ENCODE results near the gene SEMA3C.

Gene SEMA3C

GRCh38 chr7:80752954-80753690, 165.7 kb downstream of the SEMA3C start:
- DNase-seq (ENCODE audit: low spot score), result no peak
- in situ Hi-C loops (cut with MboI; ENCODE audit: low pct_unique_long_range_greater_than_20kb, low sequenced_read_pairs, unreplicated experiment), result no loop called here
- no peak for TF ChIP-seq CTCF (IDR thresholded peaks at IDR 0.05; ENCODE audit: extremely low read depth, insufficient read depth, missing control alignments)

GRCh38 chr7:80749270-80749669, 169.6 kb downstream of the SEMA3C start:
- in situ Hi-C loops (cut with MboI; ENCODE audit: low pct_unique_long_range_greater_than_20kb, low sequenced_read_pairs, unreplicated experiment), result no loop called here
- no peak for DNase-seq (ENCODE audit: low spot score)
- no peak for TF ChIP-seq CTCF (IDR thresholded peaks at IDR 0.05; ENCODE audit: extremely low read depth, insufficient read depth, missing control alignments)

- no peak for TF ChIP-seq CTCF (IDR thresholded peaks at IDR 0.05; ENCODE audit: extremely low read depth, insufficient read depth, missing control alignments)
Measured at GRCh38 chr7:80748363-80749042, 170.3 kb downstream of the SEMA3C start.

GRCh38 chr7:80740778-80741545, 177.9 kb downstream of the SEMA3C start:
- in situ Hi-C loops (cut with MboI; ENCODE audit: low pct_unique_long_range_greater_than_20kb, low sequenced_read_pairs, unreplicated experiment), result no loop called here
- no peak for DNase-seq (ENCODE audit: low spot score)
- TF ChIP-seq CTCF (IDR thresholded peaks at IDR 0.05; ENCODE audit: extremely low read depth, insufficient read depth, missing control alignments), result no peak

More at GRCh38 chr7:80748363-80749042, 170.3 kb downstream of the SEMA3C start:
- DNase-seq (ENCODE audit: low spot score), result no peak
- in situ Hi-C loops (cut with MboI; ENCODE audit: low pct_unique_long_range_greater_than_20kb, low sequenced_read_pairs, unreplicated experiment), result no loop called here

GRCh38 chr7:80736371-80737125, 182.3 kb downstream of the SEMA3C start:
- in situ Hi-C loops (cut with MboI; ENCODE audit: low pct_unique_long_range_greater_than_20kb, low sequenced_read_pairs, unreplicated experiment), result no loop called here
- no peak for DNase-seq (ENCODE audit: low spot score)
- no peak for TF ChIP-seq CTCF (IDR thresholded peaks at IDR 0.05; ENCODE audit: extremely low read depth, insufficient read depth, missing control alignments)

GRCh38 chr7:80735330-80735729, 183.5 kb downstream of the SEMA3C start:
- no peak for DNase-seq (ENCODE audit: low spot score)
- TF ChIP-seq CTCF (IDR thresholded peaks at IDR 0.05; ENCODE audit: extremely low read depth, insufficient read depth, missing control alignments), result no peak
- in situ Hi-C loops (cut with MboI; ENCODE audit: low pct_unique_long_range_greater_than_20kb, low sequenced_read_pairs, unreplicated experiment), result no loop called here

Data from GM13977 (cell line).